Measurements from ENCODE around the gene ADCY7. TPM values are rescaled to one million over a fixed set of nuclear protein-coding genes. Genes with fewer than 3 reads are reported as not detected.

Gene ADCY7
- total and polyA plus RNA-seq, 9 of the 15 experiments (the other 6 are each of a cell fraction or from before 2014, with no cell fraction given): 2.3 to 108 (median 28.6) TPM

DNA sequence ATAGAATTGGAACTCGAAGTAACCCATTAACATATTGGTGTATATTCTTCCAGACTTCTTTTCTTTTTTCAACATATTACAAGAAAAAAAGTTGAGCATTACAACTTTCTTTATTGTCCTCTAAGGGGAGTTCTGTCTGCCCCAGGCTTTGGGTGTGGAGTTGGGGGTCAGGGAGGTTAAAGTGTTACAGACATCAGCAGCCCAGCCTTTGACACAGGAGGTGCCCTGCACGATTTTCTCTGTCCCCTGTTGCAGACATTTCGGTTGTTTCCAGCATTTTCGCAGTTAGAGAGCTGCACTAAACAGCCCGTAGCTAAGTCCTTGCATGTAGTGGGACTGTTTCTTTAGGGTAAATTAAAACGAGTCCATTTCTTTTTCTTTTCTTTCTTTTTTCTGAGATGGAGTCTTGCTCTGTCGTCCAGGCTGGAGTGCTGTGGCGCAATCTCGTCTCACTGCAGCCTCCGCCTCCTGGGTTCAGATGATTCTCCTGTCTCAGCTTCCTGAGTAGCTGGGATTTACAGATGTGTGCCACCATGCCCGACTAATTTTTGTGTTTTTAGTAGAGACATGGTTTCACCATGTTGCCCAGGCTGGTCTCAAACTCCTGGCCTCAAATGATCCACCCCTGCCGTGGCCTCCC lies 13.4 kb upstream of the ADCY7 start (continued):
- no peak for TF ChIP-seq ETV6 (IDR thresholded peaks at IDR 0.05; ENCODE audit: borderline replicate concordance in 1 of 2, low read depth in 2 of 2, low read length in 1 of 2)
- no peak for TF ChIP-seq ETV6 (CRISPR knock-in tag; IDR thresholded peaks at IDR 0.05; ENCODE audit: borderline replicate concordance)
- no peak for TF ChIP-seq ARID3B (CRISPR knock-in tag; IDR thresholded peaks at IDR 0.05; ENCODE audit: borderline replicate concordance)
- no peak for TF ChIP-seq THRB (CRISPR knock-in tag; conservative IDR thresholded peaks at IDR 0.05)
- no peak for TF ChIP-seq TARDBP (IDR thresholded peaks at IDR 0.05)
- no peak for TF ChIP-seq STAG1 (CRISPR knock-in tag; IDR thresholded peaks at IDR 0.05; ENCODE audit: borderline replicate concordance)
- no peak for TF ChIP-seq FUS (optimal IDR thresholded peaks at IDR 0.05; ENCODE audit: low read depth, low read length)
- no peak for TF ChIP-seq SNAPC5 (CRISPR knock-in tag; IDR thresholded peaks at IDR 0.05)
- TF ChIP-seq IRF2 (CRISPR knock-in tag; IDR thresholded peaks at IDR 0.05): no peak
- no peak for TF ChIP-seq KAT2B (IDR thresholded peaks at IDR 0.05; ENCODE audit: low read depth, low read length)
- TF ChIP-seq TEAD2 (tag; IDR thresholded peaks at IDR 0.05): no peak
- no peak for TF ChIP-seq KLF16 (IDR thresholded peaks at IDR 0.05)
- TF ChIP-seq ZNF583 (CRISPR knock-in tag; IDR thresholded peaks at IDR 0.05): no peak
- TF ChIP-seq ZNF507 (tag; conservative IDR thresholded peaks at IDR 0.05): no peak
- TF ChIP-seq ARHGAP35 (IDR thresholded peaks at IDR 0.05; ENCODE audit: partially characterized antibody): no peak
- TF ChIP-seq NCOA2 (IDR thresholded peaks at IDR 0.05; ENCODE audit: partially characterized antibody in 2 of 2): no peak
- no peak for TF ChIP-seq ZNF347 (CRISPR knock-in tag; IDR thresholded peaks at IDR 0.05; ENCODE audit: low read depth)
- 0 out of 2 replicates have a peak, but pooled peaks have one; percentile 4 for TF ChIP-seq MTA2 (IDR thresholded peaks at IDR 0.05; ENCODE audit: low read depth)
- no peak for TF ChIP-seq ZC3H4 (CRISPR knock-in tag; IDR thresholded peaks at IDR 0.05; ENCODE audit: borderline replicate concordance)
- TF ChIP-seq SMARCA5 (IDR thresholded peaks at IDR 0.05): 0 out of 2 replicates have a peak, but pooled peaks have one; percentile 27
- peak; percentile 94 for TF ChIP-seq CEBPB (tag; IDR thresholded peaks at IDR 0.05)
- TF ChIP-seq, protein P1, sequence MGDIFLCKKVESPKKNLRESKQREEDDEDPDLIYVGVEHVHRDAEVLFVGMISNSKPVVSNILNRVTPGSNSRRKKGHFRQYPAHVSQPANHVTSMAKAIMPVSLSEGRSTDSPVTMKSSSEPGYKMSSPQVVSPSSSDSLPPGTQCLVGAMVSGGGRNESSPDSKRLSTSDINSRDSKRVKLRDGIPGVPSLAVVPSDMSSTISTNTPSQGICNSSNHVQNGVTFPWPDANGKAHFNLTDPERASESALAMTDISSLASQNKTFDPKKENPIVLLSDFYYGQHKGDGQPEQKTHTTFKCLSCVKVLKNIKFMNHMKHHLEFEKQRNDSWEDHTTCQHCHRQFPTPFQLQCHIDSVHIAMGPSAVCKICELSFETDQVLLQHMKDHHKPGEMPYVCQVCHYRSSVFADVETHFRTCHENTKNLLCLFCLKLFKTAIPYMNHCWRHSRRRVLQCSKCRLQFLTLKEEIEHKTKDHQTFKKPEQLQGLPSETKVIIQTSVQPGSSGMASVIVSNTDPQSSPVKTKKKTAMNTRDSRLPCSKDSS (IDR thresholded peaks at IDR 0.05; ENCODE audit: low read depth, partially characterized antibody): no peak
- TF ChIP-seq DMBX1 (CRISPR knock-in tag; IDR thresholded peaks at IDR 0.05; ENCODE audit: borderline replicate concordance): no peak
- TF ChIP-seq, protein P2, sequence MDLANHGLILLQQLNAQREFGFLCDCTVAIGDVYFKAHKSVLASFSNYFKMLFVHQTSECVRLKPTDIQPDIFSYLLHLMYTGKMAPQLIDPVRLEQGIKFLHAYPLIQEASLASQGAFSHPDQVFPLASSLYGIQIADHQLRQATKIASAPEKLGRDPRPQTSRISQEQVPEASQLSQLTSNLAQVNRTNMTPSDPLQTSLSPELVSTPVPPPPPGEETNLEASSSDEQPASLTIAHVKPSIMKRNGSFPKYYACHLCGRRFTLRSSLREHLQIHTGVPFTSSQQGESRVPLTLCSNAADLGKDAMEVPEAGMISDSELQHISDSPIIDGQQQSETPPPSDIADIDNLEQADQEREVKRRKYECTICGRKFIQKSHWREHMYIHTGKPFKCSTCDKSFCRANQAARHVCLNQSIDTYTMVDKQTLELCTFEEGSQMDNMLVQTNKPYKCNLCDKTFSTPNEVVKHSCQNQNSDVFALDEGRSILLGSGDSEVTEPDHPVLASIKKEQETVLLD (IDR thresholded peaks at IDR 0.05): no peak
